HG03139 (cell line): ENCODE results near the gene POT1.

ENCODE experiments used
- ATAC-seq: cut with Tn5 transposase; IDR thresholded peaks from one replicate; pipeline ENCODE4 v1.9.1; 2021; ENCODE audit not compliant: unreplicated experiment

Gene POT1

GRCh38 chr7:124811341-124811740, 118.3 kb downstream of the POT1 start:
- no peak for ATAC-seq

- no peak for ATAC-seq
Observed at GRCh38 chr7:124810605-124811004, 119.0 kb downstream of the POT1 start.

- no peak for ATAC-seq
Observed at GRCh38 chr7:124808206-124808605, 121.4 kb downstream of the POT1 start.

- ATAC-seq: no peak
Observed at GRCh38 chr7:124801330-124801895, 128.2 kb downstream of the POT1 start.

GRCh38 chr7:124800386-124800785, 129.2 kb downstream of the POT1 start:
- no peak for ATAC-seq

- ATAC-seq: no peak
Observed at GRCh38 chr7:124799448-124799847, 130.2 kb downstream of the POT1 start.

- ATAC-seq: no peak
Observed at GRCh38 chr7:124796771-124797170, 132.9 kb downstream of the POT1 start.

- no peak for ATAC-seq
Observed at GRCh38 chr7:124792696-124793095, 136.9 kb downstream of the POT1 start.

GRCh38 chr7:124792002-124792401, 137.6 kb downstream of the POT1 start:
- no peak for ATAC-seq

GRCh38 chr7:124791426-124791825, 138.2 kb downstream of the POT1 start:
- ATAC-seq: no peak

- ATAC-seq: no peak
Observed at GRCh38 chr7:124790645-124791044, 139.0 kb downstream of the POT1 start.

GRCh38 chr7:124785994-124786393, 143.6 kb downstream of the POT1 start:
- no peak for ATAC-seq

GRCh38 chr7:124784879-124785818, 144.5 kb downstream of the POT1 start:
- ATAC-seq: peak; percentile 89

- ATAC-seq: no peak
Observed at GRCh38 chr7:124783271-124783670, 146.4 kb downstream of the POT1 start.

- ATAC-seq: no peak
Observed at GRCh38 chr7:124781907-124782734, 147.5 kb downstream of the POT1 start.

- no peak for ATAC-seq
Observed at GRCh38 chr7:124781418-124781817, 148.2 kb downstream of the POT1 start.

- ATAC-seq: no peak
Observed at GRCh38 chr7:124780608-124781007, 149.0 kb downstream of the POT1 start.

- no peak for ATAC-seq
Observed at GRCh38 chr7:124780056-124780455, 149.6 kb downstream of the POT1 start.

- no peak for ATAC-seq
Observed at GRCh38 chr7:124779620-124780019, 150.0 kb downstream of the POT1 start.

- no peak for ATAC-seq
Observed at GRCh38 chr7:124779194-124779593, 150.4 kb downstream of the POT1 start.

- ATAC-seq: no peak
Observed at GRCh38 chr7:124777268-124777667, 152.4 kb downstream of the POT1 start.

GRCh38 chr7:124776153-124776552, 153.5 kb downstream of the POT1 start:
- ATAC-seq: no peak
